ENCODE results near the gene UGT1A3.

DNA sequence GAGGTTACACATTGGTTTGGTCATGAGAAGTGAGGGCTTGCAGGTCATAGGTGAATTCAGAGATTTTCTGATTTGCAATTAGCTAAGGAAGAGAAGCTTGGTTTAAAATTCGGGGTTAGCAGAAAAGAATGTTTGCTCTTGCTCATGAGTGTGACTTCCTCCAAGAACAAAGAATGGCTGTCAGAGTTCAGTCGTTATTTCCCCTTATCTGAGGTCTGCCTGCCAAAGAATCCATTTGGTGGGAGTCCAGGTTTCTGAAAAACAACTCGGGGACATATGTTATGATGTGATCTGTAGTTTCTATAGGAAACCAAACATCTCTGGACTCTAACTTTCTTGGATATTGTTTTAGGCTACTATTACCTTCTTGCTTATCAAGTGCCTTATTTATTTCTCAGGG, 39.3 kb upstream of the UGT1A3 start:
- TF ChIP-seq EZH2phosphoT487 (IDR thresholded peaks at IDR 0.05; ENCODE audit: insufficient read depth, low read depth) (no peak), EZH2 (IDR thresholded peaks at IDR 0.05; ENCODE audit: insufficient read depth, poor library complexity, severe bottlenecking) (no peak)
